Measurements from ENCODE around the gene KLF17. TPM values are rescaled to one million over a fixed set of nuclear protein-coding genes. Genes with fewer than 3 reads are reported as not detected.
"Not testable (repeated sequence)": the region's sequence is repeated elsewhere in the genome, so short reads cannot be mapped to it uniquely, and the experiment has no call there.

KLF17 gene
- total RNA-seq, 2 donors from 2014 or later: not detected

DNA sequence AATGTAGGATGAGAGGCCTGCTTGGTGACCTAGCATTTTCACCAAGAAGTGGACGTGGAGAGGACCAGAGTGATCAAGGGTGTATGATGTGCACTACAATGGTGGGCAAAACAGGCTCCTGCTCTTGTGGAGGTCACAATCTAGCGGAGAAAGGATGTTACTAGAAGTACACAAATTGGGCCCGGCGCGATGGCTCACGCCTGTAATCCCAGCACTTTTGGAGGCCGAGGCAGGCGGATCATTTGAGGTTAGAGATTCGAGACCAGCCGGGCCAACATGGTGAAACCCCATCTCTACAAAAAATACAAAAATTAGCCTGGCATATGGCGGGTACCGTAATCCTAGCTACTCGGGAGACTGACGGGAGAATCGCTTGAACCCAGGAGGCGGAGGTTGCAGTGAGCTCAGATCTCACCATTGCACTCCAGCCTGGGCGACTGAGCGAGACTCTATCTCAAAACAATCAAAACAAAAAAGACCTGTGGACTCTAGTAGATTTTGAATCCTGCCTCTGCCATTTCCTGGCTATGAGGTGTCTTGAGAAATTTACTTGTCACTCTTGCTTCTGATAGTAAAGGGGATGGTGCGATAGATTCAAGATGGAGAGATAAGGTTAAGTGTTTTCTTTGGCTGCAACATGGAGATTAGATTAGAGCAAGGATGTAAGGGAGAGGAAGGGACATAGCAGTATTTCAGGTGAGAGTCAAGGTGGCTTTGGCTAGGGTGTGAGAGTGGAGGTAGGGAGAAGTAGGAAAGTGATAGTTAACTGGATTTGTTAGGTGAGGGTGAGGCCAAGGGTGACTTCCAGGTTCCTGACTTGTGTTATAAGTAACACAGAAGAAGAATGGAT lies 15.7 kb downstream of the KLF17 start:
- no peaks in the 10 kb centered on the region for H3K9me3 ChIP-seq
- H3K27me3 ChIP-seq: no peaks in the 10 kb centered on the region
- H3K9ac ChIP-seq (ENCODE audit: low read depth in 2 of 2, low read length in 2 of 2): no peak overlapping the region
- intact Hi-C loops (cut with DNase I): no loop called here
- TF ChIP-seq, protein P1, sequence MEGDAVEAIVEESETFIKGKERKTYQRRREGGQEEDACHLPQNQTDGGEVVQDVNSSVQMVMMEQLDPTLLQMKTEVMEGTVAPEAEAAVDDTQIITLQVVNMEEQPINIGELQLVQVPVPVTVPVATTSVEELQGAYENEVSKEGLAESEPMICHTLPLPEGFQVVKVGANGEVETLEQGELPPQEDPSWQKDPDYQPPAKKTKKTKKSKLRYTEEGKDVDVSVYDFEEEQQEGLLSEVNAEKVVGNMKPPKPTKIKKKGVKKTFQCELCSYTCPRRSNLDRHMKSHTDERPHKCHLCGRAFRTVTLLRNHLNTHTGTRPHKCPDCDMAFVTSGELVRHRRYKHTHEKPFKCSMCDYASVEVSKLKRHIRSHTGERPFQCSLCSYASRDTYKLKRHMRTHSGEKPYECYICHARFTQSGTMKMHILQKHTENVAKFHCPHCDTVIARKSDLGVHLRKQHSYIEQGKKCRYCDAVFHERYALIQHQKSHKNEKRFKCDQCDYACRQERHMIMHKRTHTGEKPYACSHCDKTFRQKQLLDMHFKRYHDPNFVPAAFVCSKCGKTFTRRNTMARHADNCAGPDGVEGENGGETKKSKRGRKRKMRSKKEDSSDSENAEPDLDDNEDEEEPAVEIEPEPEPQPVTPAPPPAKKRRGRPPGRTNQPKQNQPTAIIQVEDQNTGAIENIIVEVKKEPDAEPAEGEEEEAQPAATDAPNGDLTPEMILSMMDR (IDR thresholded peaks at IDR 0.05): no peak
- H3K4me1 ChIP-seq: no peaks in the 10 kb centered on the region
- H3K27ac ChIP-seq: no peak overlapping the region
- no peak overlapping the region for H3K4me3 ChIP-seq
- H3K36me3 ChIP-seq: no peaks in the 10 kb centered on the region
- no peak for DNase-seq

DNA sequence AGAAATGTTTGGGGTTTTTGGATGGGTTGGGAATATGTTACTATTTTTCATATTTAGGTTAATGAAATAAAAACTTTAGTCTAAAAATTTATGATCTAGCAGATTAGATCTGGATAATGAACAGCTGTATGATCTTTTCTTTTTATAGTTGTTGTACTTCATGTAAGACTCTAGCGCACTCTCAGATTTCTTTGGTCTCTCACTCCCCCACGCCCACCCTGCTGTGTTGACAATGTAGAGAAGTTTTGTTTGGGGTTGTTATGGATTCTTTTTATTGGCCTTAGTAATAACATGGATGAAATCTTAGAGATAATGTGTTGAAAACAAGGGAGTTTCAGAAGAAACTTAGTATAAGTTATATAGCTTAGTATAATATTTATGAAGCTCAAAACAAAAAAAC lies 17.3 kb downstream of the KLF17 start:
- Histone ChIP-seq H3K4me1 (no peaks in the 10 kb centered on the region), H3K36me3 (no peaks in the 10 kb centered on the region), H3K9me3 (no peaks in the 10 kb centered on the region), H3K27me3 (no peaks in the 10 kb centered on the region), H3K4me3 (no peak overlapping the region), H3K27ac (no peak overlapping the region), H3K9ac (ENCODE audit: low read depth in 2 of 2, low read length in 2 of 2) (no peak overlapping the region)
- no peak for DNase-seq
- TF ChIP-seq, protein P1 (IDR thresholded peaks at IDR 0.05): no peak
- intact Hi-C loops (cut with DNase I): no loop called here

DNA sequence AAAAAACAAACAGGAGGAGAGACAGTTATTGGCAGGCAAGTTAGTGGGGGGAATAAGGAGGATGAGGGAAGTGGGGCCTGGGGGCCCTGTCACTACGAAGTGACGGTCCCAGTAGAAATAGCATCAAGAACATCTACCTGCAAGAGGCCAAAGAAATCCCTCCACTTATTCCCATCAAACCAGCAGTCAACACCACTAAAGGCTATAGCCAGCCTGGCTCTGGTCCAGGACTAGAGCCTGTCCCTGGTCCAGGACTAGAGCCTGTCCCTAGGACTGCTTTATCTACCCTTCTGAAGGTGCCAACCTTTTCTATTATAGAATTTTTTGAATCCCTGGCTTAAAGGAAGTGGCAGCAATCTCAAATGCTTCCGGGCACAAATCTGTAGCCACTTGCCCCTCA lies 19.6 kb downstream of the KLF17 start:
- H3K9ac ChIP-seq (ENCODE audit: low read depth in 2 of 2, low read length in 2 of 2): no peak overlapping the region
- no peak overlapping the region for H3K4me3 ChIP-seq
- no peaks in the 10 kb centered on the region for H3K4me1 ChIP-seq
- H3K36me3 ChIP-seq: no peaks in the 10 kb centered on the region
- H3K27me3 ChIP-seq: no peaks in the 10 kb centered on the region
- no peak overlapping the region for H3K27ac ChIP-seq
- intact Hi-C loops (cut with DNase I): no loop called here
- no peaks in the 10 kb centered on the region for H3K9me3 ChIP-seq
- TF ChIP-seq, protein P1 (IDR thresholded peaks at IDR 0.05): no peak
- DNase-seq: no peak

DNA sequence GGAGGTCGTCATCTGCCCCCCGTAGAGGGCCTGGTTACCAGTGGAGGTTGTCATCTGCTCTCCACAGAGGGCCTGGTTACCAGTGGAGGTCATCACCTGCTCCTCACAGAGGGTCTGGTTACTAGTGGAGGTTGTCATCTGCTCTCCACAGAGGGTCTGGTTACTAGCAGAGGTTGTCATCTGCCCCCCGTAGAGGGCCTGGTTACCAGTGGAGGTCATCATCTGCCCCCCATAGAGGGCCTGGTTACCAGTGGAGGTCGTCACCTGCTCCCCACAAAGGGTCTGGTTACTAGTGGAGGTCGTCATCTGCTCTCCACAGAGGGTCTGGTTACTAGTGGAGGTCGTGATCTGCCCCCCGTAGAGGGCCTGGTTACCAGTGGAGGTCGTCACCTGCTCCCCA lies 20.9 kb downstream of the KLF17 start:
- H3K4me3 ChIP-seq; H3K27ac ChIP-seq; H3K27me3 ChIP-seq; intact Hi-C loops (cut with DNase I); H3K36me3 ChIP-seq; H3K9ac ChIP-seq (ENCODE audit: low read depth in 2 of 2, low read length in 2 of 2); H3K4me1 ChIP-seq; DNase-seq; H3K9me3 ChIP-seq: not testable (repeated sequence)

DNA sequence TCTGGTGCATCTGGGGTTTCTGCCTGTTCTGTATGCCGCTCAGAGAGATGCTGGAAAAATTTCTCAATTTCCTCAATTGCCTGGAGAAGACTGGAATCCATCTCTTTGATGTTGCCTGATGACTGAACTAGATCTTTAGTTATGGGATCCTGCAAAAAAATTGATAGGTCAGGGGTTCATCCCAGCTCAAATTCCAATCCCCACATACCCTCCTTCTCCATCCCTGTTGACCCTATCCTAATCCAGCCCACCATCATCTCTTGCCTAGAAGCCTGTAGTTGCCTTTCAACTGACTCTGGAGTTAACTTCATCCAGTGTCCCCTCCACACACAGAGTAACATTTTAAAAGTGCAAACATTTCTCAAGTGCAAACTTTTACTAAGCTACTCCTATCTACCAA lies 22.9 kb downstream of the KLF17 start, which contains the start of gene KLF18:
TSS of gene KLF18 (minus strand) at position 101 of the 400 bp plus-strand sequence. CDS start at position 101, 0 bp downstream.
- Histone ChIP-seq H3K4me3 (no peak within 1 kb of the TSS), H3K36me3 (no peaks in the 10 kb centered on the region), H3K4me1 (no peaks in the 10 kb centered on the region), H3K9me3 (no peaks in the 10 kb centered on the region), H3K9ac (ENCODE audit: low read depth in 2 of 2, low read length in 2 of 2) (no peak within 1 kb of the TSS), H3K27ac (no peak within 1 kb of the TSS), H3K27me3 (no peaks in the 10 kb centered on the region)
- intact Hi-C loops (cut with DNase I): no loop called here
- DNase-seq: no peak
- TF ChIP-seq, protein P1 (IDR thresholded peaks at IDR 0.05): no peak
